Kidney (tissue), 14 donors: ENCODE data around the gene C1orf116. TPM values are rescaled to one million over a fixed set of nuclear protein-coding genes. Genes with fewer than 3 reads are reported as not detected.

Source experiments
- DNase-seq, 5 donors: peaks; one replicate each; pipeline ENCODE4 v3.0.0-alpha.2; 2013 to 2020
- FAIRE-seq: peaks from 2 replicates; lab custom pipeline; 2012; peaks lifted over from hg19 to GRCh38; lab: Jason Lieb, UNC
- H3K27ac ChIP-seq, 2 donors: one replicate each; pipeline ENCODE4 v1.7.0; 2013; ENCODE audit warnings: low read depth in 2 of 2, low read length in 2 of 2, inconsistent platforms in 1 of 2
- H3K27me3 ChIP-seq: one replicate; pipeline ENCODE4 v1.7.1; 2013; ENCODE audit warnings: low read length, inconsistent platforms; ENCODE audit not compliant: control insufficient read depth, insufficient read depth
- H3K36me3 ChIP-seq, 3 donors: one replicate each; pipeline versions ENCODE4 v1.7.0 to v1.7.1; 2013; ENCODE audit warnings: low read length in 3 of 3, control low read depth in 1 of 3, inconsistent platforms in 1 of 3; ENCODE audit not compliant: insufficient read depth in 3 of 3, control insufficient read depth in 2 of 3
- H3K4me1 ChIP-seq, 3 donors: one replicate each; pipeline versions ENCODE4 v1.7.0 to v1.7.1; 2013; ENCODE audit warnings: low read length in 3 of 3, inconsistent platforms in 1 of 3, low read depth in 1 of 3; ENCODE audit not compliant: control insufficient read depth in 2 of 3, insufficient read depth in 2 of 3
- H3K4me3 ChIP-seq, 3 donors: one replicate each; pipeline versions ENCODE4 v1.7.0 to v1.8.1; 2013; ENCODE audit warnings: low read length in 3 of 3, control low read depth in 1 of 3, inconsistent platforms in 1 of 3
- H3K9ac ChIP-seq, 3 donors: one replicate each; pipeline versions ENCODE4 v1.7.0 to v1.7.1; 2013; ENCODE audit warnings: low read length in 3 of 3, control low read depth in 1 of 3, inconsistent platforms in 1 of 3
- H3K9me3 ChIP-seq, 3 donors: one replicate each; pipeline versions ENCODE4 v1.7.0 to v1.7.1; 2013; ENCODE audit warnings: low read length in 3 of 3, control low read depth in 1 of 3, inconsistent platforms in 1 of 3; ENCODE audit not compliant: control insufficient read depth in 2 of 3, insufficient read depth in 1 of 3
- CTCF ChIP-seq: IDR thresholded peaks from 3 replicates; pipeline ENCODE4 v1.5.1; 2012; ENCODE audit warnings: mild to moderate bottlenecking, moderate library complexity, borderline replicate concordance; ENCODE audit not compliant: insufficient read depth; ENCODE audit errors: extremely low read depth
- intact Hi-C: fragments of 100-400 bp; cut with DNase I; formaldehyde crosslinking; loops from one replicate; pipeline ENCODE4 v1.11.1; 2022
- polyA plus RNA-seq: library from polyadenylated mRNA; stranded (reverse); fragments of 350-450 nt; fragmentation: Illumina TruSeq; extraction: RNeasy Lipid Tissue Mini Kit (QIAGEN cat#74804); gene quantifications from one replicate; pipeline ENCODE4 v1.2.3, GENCODE V29; 2014; ENCODE audit warnings: low read depth, low replicate concordance; ENCODE audit not compliant: insufficient read depth
- total RNA-seq: library from RNA; stranded (reverse); fragmentation: NEBNext Ultra II Directional; extraction: Animal tissue kit (Norgen Biotek cat#: 25700); gene quantifications from one replicate; pipeline ENCODE4 v1.2.1, GENCODE V29; 2021
- donor health status: control.
- donor health status: control.
- donor health status: control.
- donor health status: control.
- donor health status: control.
- donor health status: DM: yes; HTN: yes; CAD: no.
- donor health status: Normal renal cell carcinoma (clear cell type).

Gene C1orf116
- total and polyA plus RNA-seq, 2 donors from 2014 or later, result 11.9 to 19.6 TPM

- no peak for FAIRE-seq
- peaks cover 15 to 44% (median 36%) of the 10 kb centered on the region in 3 donors for H3K4me1 ChIP-seq
- H3K4me3 ChIP-seq, result no peak overlapping the region
Measured at GRCh38 chr1:207028884-207029650, 3.5 kb downstream of the C1orf116 start.

DNA sequence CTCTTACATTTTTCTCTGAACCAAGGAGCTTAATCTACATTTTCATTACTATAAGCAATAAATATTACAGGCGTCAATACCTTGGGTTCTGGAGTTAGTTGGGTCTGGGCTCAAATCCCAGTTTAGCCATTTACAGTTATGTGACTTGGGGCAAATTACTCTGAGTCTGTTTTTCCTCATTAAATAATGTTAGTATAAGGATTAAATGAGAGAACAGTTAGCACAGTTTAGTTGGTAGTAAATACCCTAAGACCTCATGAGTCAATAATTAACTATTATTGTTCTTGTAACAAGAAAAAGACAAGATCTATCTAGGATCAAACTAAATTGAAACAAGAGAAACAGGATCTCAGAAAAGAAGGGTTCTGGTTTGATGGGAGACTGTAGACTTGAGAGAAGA is 4.6 kb downstream of the C1orf116 start:
- Histone ChIP-seq H3K27ac (peak overlapping the region; percentile 61 to 65), H3K27me3 (no peaks in the 10 kb centered on the region), H3K9ac (peak overlapping the region in 1 of 3 donors; percentile 4), H3K36me3 (no peaks in the 10 kb centered on the region), H3K4me3 (peak overlapping the region in 1 of 3 donors; percentile 23), H3K4me1 (peaks cover 15 to 53% (median 40%) of the 10 kb centered on the region in 3 donors), H3K9me3 (no peaks in the 10 kb centered on the region)
- TF ChIP-seq CTCF, result no peak
- intact Hi-C loops, result no loop called here
- FAIRE-seq, result no peak
- DNase-seq, result no peak

More at GRCh38 chr1:207028884-207029650, 3.5 kb downstream of the C1orf116 start:
- no peak for DNase-seq
- no peak overlapping the region for H3K9ac ChIP-seq
- H3K9me3 ChIP-seq, result no peaks in the 10 kb centered on the region
- TF ChIP-seq CTCF, result no peak
- H3K27ac ChIP-seq, result no peak overlapping the region
- H3K36me3 ChIP-seq, result no peaks in the 10 kb centered on the region
- no peaks in the 10 kb centered on the region for H3K27me3 ChIP-seq
- intact Hi-C loops, result no loop called here

GRCh38 chr1:207027206-207027777 is 5.3 kb downstream of the C1orf116 start:
- intact Hi-C loops, result no loop called here
- FAIRE-seq, result no peak
- peak overlapping the region; percentile 61 to 65 for H3K27ac ChIP-seq
- H3K9ac ChIP-seq, result peak overlapping the region in 1 of 3 donors; percentile 48
- no peaks in the 10 kb centered on the region for H3K36me3 ChIP-seq
- peak overlapping the region in 2 of 3 donors; percentile 5 to 23 for H3K4me3 ChIP-seq
- H3K4me1 ChIP-seq, result peaks cover 15 to 58% (median 40%) of the 10 kb centered on the region in 3 donors
- H3K9me3 ChIP-seq, result no peaks in the 10 kb centered on the region
- peak in 2 of 5 donors; percentile 40 to 87 for DNase-seq
- TF ChIP-seq CTCF, result no peak
- no peaks in the 10 kb centered on the region for H3K27me3 ChIP-seq
